Measurements from ENCODE around the gene NPIPB6. TPM values are rescaled to one million over a fixed set of nuclear protein-coding genes. Genes with fewer than 3 reads are reported as not detected.

The NPIPB6 gene
- total and polyA plus RNA-seq, 2 experiments from 2014 or later, result 1.5 to 1.8 TPM

GRCh38 chr16:28320023-28320561 lies 43.2 kb downstream of the NPIPB6 start (continued):
- TF ChIP-seq, protein P1, sequence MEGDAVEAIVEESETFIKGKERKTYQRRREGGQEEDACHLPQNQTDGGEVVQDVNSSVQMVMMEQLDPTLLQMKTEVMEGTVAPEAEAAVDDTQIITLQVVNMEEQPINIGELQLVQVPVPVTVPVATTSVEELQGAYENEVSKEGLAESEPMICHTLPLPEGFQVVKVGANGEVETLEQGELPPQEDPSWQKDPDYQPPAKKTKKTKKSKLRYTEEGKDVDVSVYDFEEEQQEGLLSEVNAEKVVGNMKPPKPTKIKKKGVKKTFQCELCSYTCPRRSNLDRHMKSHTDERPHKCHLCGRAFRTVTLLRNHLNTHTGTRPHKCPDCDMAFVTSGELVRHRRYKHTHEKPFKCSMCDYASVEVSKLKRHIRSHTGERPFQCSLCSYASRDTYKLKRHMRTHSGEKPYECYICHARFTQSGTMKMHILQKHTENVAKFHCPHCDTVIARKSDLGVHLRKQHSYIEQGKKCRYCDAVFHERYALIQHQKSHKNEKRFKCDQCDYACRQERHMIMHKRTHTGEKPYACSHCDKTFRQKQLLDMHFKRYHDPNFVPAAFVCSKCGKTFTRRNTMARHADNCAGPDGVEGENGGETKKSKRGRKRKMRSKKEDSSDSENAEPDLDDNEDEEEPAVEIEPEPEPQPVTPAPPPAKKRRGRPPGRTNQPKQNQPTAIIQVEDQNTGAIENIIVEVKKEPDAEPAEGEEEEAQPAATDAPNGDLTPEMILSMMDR (conservative IDR thresholded peaks at IDR 0.05; ENCODE audit: low read depth in 2 of 2), result no peak
- no peak for TF ChIP-seq REST (IDR thresholded peaks at IDR 0.05; ENCODE audit: unreplicated experiment)

DNA sequence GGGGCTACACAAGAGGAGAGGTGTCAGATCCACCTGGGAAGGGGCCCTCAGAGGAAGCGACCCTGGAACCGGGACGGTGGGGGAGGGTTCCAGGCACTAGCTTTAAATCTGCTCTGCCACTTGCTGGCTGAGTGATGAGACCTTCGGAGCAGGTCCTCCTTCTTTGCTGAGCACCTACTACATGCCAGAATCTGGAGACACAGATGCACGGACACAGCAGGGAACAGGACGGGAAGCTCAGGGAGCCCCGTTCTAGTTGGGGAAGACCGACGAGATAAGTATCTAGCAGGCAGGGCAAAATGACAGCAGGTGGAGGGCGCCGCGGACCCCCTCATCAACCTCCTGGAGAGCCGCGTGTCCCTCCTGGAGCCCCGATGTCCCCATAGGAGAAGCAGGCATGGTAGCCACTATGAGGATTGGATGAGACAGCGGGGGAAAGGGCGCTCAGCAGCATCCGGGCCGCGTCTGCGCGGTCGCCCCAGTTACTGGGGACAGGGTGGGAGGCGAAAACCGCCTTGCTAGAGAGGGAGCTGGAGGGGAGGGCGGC lies 43.8 kb downstream of the NPIPB6 start:
- H3K4me1 Mint-ChIP-seq, result peaks cover 7% of the 10 kb centered on the region; the same call in 1 of the 3 replicates
- ATAC-seq (no peak), DNase-seq (ENCODE audit: low spot score) (no peak)
- H3K27ac Mint-ChIP-seq, result no peak overlapping the region
- no peaks in the 10 kb centered on the region for H3K9me3 Mint-ChIP-seq
- TF ChIP-seq ZNF331 (CRISPR knock-in tag; IDR thresholded peaks at IDR 0.05; ENCODE audit: low read depth) (no peak), NANOG (IDR thresholded peaks at IDR 0.05; ENCODE audit: borderline replicate concordance) (no peak), EZH2phosphoT487 (IDR thresholded peaks at IDR 0.05; ENCODE audit: unreplicated experiment) (no peak), ZNF114 (CRISPR knock-in tag; IDR thresholded peaks at IDR 0.05) (no peak), POLR2AphosphoS5 (IDR thresholded peaks at IDR 0.05; ENCODE audit: low read depth) (no peak), CREB1 (CRISPR knock-in tag; IDR thresholded peaks at IDR 0.05; ENCODE audit: low read depth) (no peak)
- H3K27me3 Mint-ChIP-seq (ENCODE audit: insufficient read depth, low read depth, poor library complexity), result peaks cover 22% of the 10 kb centered on the region
- Histone ChIP-seq H3K27me3 (ENCODE audit: insufficient read depth) (no peaks in the 10 kb centered on the region), H4K20me1 (replicated peaks; ENCODE audit: insufficient read depth) (peaks cover 6% of the 10 kb centered on the region; the same call in 1 of the 2 replicates), H3K4me2 (no peak overlapping the region), H3K27ac (ENCODE audit: low read depth) (no peak overlapping the region), H3K4me3 (no peak overlapping the region), H3K79me2 (replicated peaks; ENCODE audit: insufficient read depth) (no peaks in the 10 kb centered on the region), H3K9me2 (ENCODE audit: insufficient read depth) (no peaks in the 10 kb centered on the region), H3K4me1 (ENCODE audit: insufficient read depth) (no peaks in the 10 kb centered on the region; the same call in 1 of the 2 replicates), H2AFZ (no peak overlapping the region), H3F3A (replicated peaks; ENCODE audit: low read depth) (no peaks in the 10 kb centered on the region), H3K36me3 (ENCODE audit: insufficient read depth) (no peaks in the 10 kb centered on the region; the same call in 1 of the 2 replicates)
- H3K4me3 Mint-ChIP-seq, result no peak overlapping the region
- H3K36me3 Mint-ChIP-seq (ENCODE audit: low read depth), result peaks cover 28% of the 10 kb centered on the region
